Eye (tissue), 1 donor: ENCODE results near the gene VASN.

Experiments
- DNase-seq: peaks from one replicate; pipeline ENCODE4 v3.0.0-alpha.2; 2015

The VASN gene

DNA sequence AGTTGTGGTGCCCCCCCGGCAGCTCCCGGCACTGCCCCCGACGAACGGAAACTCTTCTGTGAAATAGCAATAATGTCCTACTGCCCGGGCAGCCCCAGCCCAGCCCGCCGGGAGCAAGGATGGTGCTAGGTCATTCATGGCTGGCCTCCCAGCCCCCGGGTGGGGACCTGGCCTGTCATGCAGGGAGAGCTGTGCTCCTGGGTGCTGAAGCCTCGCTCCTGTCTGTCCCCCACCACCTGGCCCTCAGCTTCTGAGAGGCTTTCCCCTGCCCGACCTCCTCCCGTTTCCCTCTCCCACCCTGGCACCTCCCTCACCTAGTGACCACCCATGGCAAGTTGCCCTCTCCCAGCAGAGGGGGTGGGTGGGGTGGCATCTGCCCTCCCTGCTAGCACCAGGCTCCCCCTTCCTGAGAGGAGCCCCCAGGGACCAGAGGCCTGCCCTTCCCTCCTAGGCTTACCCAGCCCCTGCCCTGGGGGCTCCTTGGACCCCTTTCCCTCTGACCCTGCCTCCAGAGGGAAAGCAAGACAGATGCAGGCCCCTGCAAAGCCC, 34.0 kb upstream of the VASN start:
- DNase-seq: no peak

DNA sequence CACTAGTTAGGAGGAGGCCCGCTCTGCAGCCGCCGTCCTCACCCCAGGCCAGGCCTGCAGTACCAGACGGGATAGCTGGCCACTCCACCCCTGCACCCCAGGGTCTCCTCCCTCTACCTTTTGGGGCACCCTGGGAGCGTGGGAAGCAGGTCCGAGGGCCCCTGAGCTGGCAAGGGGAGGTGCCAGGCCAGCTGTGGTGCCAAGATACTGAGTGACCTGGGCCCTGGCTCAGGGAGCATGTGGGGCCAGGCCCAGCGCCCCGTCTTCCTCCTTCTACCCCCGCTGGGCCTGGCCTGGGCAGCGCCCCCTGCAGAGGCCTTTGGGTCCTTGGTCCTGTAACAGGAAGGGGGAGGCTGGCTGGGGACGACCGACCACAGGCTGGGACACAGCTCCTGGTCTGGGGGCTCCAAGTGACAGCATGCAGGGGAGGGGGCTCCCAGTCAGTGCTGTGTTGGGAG, 33.5 kb upstream of the VASN start:
- DNase-seq: no peak

- DNase-seq: no peak
These were observed 32.8 kb upstream of the VASN start for GRCh38 chr16:4338712-4339299.

- DNase-seq: no peak
These were observed 32.2 kb upstream of the VASN start for GRCh38 chr16:4339455-4339854.

DNA sequence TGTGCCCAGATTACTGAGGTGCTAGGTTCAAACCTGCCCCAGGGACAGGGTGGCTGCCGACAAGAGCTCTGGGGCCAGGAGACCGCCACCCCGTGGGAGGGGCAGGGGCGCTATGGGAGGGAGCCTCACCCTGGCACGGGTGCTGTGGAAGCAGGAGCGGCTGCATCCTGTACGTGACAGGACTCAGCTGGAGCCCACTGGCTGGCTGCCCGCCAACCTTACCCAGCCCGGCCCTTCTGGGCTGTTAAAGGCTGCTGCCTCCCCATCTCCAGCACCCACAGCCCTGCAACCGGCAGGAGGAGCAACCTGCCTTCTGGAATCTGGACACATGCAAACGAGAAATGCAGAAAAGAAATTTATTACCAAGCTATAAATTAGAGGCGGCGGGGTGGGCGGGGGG, 31.7 kb upstream of the VASN start:
- peak; percentile 47 for DNase-seq

- no peak for DNase-seq
These were observed 31.2 kb upstream of the VASN start for GRCh38 chr16:4340443-4340842.

GRCh38 chr16:4341250-4341649, 30.4 kb upstream of the VASN start:
- no peak for DNase-seq

DNA sequence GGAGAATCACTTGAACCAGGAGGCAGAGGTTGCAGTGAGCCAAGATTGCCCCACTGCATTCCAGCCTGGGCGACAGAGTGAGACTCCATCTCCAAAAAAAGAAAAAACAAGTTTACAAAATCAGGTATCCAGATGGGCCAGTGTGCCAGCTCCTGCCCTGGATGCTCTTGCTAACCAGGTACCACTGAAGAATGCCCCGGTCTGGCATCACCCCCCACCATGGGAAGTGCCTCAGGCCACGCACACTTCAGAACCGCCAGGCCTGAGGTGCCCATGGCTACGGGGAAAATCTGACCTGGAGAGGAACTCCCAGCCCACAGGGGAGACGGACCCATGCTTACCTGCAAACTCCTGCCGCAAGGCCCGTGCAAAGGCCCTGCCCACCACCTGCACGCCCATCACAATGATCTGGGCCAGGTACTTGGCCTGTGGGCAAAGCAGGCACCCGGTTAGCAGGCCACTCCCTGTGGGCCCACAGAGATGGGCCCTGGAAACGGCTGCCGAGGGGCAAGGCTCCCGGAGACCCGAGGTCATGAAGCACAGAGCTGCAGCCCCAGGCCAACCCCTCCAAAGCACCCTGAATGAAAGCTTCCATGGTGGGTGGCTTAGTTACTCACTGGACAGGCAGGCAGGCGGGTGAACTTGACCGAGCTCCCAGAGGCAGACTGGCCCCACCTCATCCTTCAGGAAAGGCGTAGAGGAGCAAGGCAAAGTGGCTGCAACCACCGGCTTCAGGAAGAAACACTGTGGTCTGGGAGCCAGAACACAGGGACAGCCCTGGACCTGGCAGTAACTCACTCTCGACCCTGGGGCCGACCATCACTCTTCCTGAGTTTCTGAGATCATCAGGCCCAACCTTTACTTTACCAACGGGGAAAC, 28.5 kb upstream of the VASN start:
- no peak for DNase-seq

DNA sequence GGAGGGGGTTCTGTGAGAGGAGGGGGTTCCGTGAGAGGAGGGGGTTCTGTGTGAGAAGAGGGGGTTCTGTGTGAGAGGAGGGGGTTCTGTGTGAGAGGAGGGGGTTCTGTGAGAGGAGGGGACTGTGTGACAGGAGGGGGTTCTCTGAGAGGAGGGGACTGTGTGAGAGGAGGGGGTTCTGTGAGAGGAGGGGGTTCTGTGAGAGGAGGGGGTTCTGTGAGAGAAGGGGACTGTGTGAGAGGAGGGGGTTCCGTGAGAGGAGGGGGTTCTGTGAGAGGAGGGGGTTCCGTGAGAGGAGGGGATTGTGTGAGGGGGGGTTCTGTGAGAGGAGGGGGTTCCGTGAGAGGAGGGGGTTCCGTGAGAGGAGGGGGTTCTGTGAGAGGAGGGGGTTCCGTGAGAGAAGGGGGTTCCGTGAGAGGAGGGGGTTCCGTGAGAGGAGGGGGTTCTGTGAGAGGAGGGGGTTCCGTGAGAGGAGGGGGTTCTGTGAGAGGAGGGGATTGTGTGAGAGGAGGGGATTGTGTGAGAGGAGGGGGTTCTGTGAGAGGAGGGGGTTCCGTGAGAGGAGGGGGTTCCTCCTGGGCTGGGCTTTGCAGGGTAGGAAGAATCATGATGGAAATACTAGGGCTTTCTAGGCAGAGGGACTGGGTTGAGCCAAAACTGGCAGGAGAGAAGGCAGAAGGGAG, 27.2 kb upstream of the VASN start:
- DNase-seq: peak; percentile 71

GRCh38 chr16:4344983-4345835, 26.4 kb upstream of the VASN start:
- no peak for DNase-seq

GRCh38 chr16:4345836-4346781, 25.5 kb upstream of the VASN start:
- DNase-seq: no peak

- DNase-seq: no peak
These were observed 24.6 kb upstream of the VASN start for GRCh38 chr16:4347010-4347409.

- DNase-seq: no peak
These were observed 23.7 kb upstream of the VASN start for GRCh38 chr16:4347765-4348509.

- DNase-seq: no peak
These were observed 22.3 kb upstream of the VASN start for GRCh38 chr16:4349332-4349731.

GRCh38 chr16:4350365-4350786, 21.3 kb upstream of the VASN start:
- no peak for DNase-seq

DNA sequence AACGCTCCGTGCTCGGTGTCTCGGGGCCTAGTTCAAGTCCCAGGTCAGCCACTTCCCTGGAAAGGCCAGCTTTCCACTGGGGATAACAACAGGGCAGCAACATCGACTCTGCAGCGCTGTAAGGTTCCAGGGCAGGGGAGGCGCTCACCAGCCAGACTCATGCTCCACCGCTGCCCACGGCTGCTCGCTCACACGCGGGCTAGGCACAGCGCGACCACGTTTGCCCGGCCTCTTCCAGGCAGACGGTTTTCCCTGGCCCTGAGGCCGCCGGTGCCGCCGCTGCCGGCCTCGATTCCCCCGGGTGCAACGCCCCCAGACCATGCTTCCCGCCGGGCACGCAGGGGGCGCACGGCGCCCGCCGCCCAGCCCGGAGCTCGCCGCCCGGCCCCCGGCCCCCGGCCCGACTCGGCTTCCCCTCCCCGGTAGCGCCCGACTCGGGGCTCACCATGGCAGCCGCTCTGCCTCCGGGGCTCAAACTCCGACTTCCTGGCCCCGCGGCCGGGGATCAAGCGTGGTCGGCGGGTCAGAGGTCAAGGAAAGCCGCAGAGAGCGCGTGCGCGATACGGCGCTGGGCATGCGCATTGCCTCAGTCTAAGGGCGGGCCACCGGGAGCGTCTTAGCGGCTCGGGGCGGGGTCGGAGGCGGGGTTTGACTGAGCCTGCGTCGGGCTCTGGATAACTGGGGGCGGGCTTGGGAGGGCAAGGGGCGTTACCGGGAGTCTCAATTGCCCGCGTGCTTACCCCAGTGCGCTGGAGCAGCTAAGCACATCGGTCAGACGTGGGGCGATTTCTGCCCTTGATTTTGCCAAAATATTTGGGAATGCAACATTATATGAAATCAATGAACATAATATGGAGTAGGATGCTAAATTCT, 20.6 kb upstream of the VASN start, which contains the start of gene PAM16:
TSS of gene PAM16 (minus strand) at position 535 of the 873 bp plus-strand sequence. CDS start at position 448, 87 bp downstream.
- DNase-seq: peak; percentile 98

GRCh38 chr16:4351880-4352279, 19.8 kb upstream of the VASN start:
- no peak for DNase-seq

GRCh38 chr16:4352843-4353242, 18.8 kb upstream of the VASN start:
- DNase-seq: no peak

GRCh38 chr16:4353675-4354074, 18.0 kb upstream of the VASN start:
- DNase-seq: no peak
